Heart left ventricle (tissue), 13 donors: ENCODE measurements around the gene DUT.

Source experiments
- CTCF ChIP-seq, 12 donors: fragments of 200-600 bp; sonication (generic) in 4 of 12; IDR thresholded peaks; one replicate each; pipeline versions ENCODE4 v1.5.0 to v1.8.0; 2018 to 2022; ENCODE audit warnings: antibody characterized with exemption in 12 of 12, mild to moderate bottlenecking in 5 of 12
- POLR2A ChIP-seq, 2 donors: fragments of 450-650 bp; IDR thresholded peaks; one replicate each; pipeline ENCODE4 v1.6.1; 2017; ENCODE audit warnings: antibody characterized with exemption in 2 of 2, mild to moderate bottlenecking in 2 of 2, moderate library complexity in 2 of 2
- donor health status: ischemic (EF 13 %, LVEDD 7.1; RV severe dilation, severe dysfunction).
- donor health status: DM: no; HTN: yes; CAD: no.
- donor health status: DM: no; HTN: no; CAD: no.
- donor health status: ischemic (EF 25% LVEDD 6.9; RV normal size, moderate dysfunction).
- donor health status: ischemic (EF 25% LVEDD 5.7; RV mildly dilated, moderate dysfunction).
- donor health status: ischemic (EF 35%, LVEDD 5.7; RV mildly dilated, moderate dysfunction).
- donor health status: nonischemic (EF 11% LVEDD 7.7; RV severe dilation, severe dysfunction).
- donor health status: DM: yes; HTN: yes; CAD: no.
- donor health status: PGD.
- donor health status: ischemic (EF 29% LVEDD 5.4; RV normal size, mild dysfunction).
- donor health status: nonischemic (EF 23%, LVEDD 6.1; RV moderate dilation, normal function).

- no peak for TF ChIP-seq CTCF (IDR thresholded peaks at IDR 0.05)
- no peak for TF ChIP-seq POLR2A (IDR thresholded peaks at IDR 0.05)
These were observed 53.4 kb downstream of the DUT start for GRCh38 chr15:48384616-48385015.
